TTC549 (cell line): ENCODE results near the gene OR2B2.

Source experiments
- FAIRE-seq: peaks from 2 replicates; lab custom pipeline; 2012; peaks lifted over from hg19 to GRCh38; lab: Jason Lieb, UNC

OR2B2 gene

DNA sequence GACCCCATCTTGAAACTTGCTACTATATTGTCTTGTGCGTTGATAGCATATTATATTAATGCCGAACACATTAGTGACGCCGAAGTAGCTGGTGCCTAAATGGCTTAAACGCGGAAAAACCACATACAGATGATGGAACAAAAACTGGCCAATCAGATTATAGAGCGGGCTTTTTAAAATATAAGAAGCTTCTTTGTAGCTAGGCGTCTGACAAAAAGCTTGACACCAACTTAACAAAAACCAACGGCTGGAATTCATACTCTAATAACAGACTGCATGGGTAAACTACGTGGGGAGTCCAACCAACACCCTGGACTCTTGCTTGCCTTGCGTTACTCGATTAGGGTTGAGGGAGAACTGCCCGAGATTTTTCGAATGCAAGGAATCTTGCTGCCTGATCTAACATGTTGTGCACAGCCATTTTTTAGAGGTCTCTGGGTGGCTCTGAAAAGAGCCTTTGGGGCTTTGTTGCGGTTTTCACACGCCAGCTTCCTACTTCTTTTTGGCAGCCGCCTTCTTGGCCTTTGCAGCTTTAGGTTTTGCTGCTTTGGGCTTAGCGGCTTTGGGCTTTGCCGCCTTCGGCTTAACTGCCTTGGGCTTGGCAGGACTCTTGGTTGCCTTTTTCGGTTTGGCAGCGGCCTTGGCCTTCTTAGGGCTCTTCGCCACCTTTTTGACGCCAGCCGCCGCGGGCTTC lies 45.7 kb downstream of the OR2B2 start:
- FAIRE-seq: peak; percentile 53

DNA sequence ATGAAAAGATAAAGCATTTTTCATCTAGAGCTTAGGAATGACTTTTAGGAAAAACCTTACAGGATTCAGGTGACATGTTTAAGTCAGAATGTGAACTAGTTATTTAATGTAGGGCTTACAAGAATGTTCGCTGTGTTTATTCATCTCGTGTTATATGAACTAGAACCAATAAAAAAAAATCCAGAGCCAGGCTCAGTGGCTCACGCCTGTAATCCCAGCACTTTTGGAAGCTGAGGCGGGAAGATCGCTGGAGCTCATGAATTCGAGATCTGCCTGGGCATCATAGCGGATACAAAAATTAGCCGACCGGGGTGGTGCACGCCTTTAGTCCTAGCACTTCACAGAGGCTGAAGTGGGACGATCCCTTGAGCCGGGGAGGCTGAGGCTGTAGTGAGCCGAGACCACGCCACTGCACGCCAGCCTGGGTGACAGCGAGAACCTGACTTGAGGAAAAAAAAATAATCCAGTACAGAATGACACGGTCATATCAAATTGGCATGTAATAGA lies 46.3 kb downstream of the OR2B2 start:
- no peak for FAIRE-seq

DNA sequence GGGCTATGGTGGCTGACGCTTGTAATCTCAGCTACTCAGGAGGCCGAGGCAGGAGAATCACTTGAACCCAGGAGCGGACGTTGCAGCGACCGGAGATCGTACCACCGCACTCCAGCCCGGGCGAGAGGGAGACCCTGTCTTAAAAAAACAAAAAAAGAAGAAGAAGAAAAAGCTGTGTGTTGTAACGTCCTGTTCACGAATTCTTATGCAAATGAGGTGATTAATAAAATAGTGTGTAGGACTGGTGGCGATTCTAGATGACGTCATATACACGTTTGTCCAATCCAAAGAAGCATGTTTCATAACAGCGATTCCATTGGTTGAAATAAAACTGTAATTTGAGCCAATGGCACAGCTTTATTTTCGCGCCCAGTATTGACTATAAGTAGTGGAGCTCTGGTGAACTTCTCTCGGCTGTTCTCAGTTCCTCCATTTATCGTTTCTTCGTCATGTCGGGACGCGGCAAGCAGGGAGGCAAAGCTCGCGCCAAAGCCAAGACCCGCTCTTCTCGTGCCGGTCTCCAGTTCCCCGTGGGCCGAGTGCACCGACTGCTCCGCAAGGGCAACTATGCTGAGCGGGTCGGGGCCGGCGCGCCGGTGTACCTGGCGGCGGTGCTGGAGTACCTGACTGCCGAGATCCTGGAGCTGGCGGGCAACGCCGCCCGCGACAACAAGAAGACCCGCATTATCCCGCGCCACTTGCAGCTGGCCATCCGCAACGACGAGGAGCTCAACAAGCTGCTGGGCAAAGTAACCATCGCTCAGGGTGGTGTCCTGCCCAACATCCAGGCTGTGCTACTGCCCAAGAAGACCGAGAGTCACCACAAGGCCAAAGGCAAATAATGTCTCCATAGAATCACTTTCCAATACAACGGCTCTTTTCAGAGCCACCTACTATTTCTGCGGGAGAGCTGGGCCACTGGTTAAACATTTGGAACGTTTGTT lies 47.0 kb downstream of the OR2B2 start:
- FAIRE-seq: peak; percentile 97

DNA sequence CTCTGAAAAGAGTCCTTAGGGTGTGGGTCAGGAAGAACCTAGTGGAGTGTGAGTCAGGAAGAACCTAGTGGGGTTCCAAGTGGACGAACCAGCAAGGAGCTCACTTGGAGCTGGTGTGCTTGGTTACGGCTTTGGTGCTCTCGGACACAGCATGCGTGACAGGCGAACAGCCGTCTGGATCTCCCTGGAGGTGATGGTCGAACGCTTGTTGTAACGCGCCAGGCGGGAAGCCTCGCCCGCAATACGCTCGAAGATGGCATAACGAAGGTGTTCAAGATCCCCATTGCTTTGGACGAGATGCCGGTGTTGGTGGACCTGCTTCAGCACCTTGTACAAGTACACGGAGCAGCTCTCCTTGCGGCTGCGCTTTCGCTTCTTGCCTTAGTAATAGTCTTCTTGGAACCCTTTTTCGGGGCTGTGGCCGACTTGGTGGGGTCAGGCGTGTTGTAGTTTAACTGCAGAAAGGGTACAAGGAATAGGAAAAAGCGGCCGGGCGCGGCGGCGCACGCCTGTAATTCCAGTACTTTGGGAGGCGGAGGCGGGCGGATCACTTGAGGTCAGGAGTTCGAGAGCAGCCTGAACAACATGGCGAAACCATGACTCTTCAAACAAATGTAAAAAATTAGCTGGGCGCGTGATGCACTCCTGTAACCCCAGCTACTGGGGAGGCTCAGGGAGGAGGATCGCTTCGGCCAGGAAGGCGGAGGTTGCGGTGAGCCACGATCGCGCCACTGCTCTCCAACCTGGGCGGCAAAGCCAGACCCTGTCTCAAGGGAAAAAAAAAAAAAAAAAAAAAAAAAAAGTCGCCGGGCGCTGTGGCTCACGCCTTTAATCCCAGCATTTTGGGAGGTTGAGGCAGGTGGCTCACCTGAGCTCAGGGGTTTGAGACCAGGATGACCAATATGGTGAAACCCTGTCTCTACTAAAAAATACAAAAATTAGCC lies 48.0 kb downstream of the OR2B2 start:
- FAIRE-seq: no peak

DNA sequence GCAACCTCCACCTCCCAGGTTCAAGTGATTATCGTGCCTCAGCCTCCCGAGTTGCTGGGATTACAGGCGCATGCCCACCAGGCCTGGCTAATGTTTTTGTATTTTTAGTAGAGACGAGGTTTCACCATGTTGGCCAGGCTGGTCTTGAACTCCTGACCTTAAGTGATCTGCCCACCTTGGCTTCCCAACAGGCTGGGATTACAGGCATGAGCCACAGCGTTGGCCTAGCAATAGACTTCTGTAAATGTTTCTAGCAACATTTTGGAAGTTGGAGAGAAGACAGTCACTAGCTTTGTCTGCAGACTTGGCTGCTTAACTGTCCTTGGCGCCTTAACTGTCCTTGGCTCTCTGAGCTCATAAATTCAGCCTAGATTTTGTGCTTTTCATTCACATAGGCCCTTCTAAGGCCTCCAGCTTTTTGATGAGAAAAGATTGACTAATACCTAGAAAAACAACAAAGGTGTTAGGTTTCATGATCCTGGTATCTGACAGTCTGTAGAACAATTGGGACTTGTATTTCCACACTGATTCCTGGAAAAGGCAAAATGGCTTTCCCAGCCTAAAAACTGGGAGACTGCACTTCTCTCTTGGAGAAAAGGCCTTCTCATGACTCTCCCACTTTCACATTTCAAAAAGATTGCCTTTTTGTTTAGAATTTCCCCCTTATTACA lies 49.7 kb downstream of the OR2B2 start:
- no peak for FAIRE-seq

DNA sequence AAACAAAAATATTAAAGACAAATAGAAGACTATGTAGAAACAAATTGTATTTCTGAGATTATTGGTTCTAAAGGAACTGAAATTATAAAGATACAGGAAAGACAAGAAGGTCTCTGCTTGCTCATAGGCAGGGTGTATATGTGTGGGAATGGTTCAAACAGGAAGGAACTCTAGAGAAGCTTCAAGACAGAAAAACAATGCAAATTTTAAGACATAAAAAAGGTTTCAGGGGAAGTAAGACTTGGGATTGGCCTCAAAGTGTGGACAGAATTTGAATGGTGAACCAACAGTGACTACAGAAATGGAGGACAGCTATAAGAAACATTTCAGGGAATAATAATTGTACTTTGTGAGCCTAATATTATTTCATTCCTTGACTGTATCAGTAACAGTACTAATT lies 50.3 kb downstream of the OR2B2 start:
- FAIRE-seq: no peak

DNA sequence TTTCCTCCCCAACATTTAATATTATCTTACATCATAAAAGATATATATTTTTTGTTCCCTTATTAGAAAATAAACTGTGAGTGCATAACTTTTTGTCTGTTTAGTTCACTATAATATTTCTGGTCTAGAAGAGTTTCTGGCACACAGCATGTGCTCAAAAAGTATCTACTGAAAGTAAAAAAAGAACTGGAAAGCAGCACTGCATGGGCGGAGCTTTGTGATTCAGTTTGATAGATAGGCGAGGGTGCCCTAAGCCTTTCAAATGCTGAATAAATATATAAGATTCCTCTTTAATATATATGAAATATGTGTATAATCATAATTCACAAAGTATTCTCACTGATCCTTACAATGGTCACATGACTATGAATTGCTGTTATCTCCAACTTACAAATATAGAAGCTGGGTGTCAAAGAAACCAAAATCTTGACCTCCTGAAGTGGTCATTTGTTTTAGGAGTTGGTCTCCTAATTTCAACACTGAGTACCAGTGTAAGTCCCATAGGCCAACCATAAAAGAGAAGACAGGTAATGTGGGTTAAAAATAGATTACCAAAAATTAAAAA lies 50.8 kb downstream of the OR2B2 start:
- no peak for FAIRE-seq
